Small intestine (tissue), 7 donors: ENCODE data around the gene KIAA0930. TPM values are rescaled to one million over a fixed set of nuclear protein-coding genes. Genes with fewer than 3 reads are reported as not detected.
A peak's percentile ranks its signal among the peaks of the same experiment; 100 is the strongest.

ENCODE experiments used
- DNase-seq, 2 donors: peaks; one replicate each; pipeline versions ENCODE4 v3.0.0 to v3.0.0-alpha.2; 2013
- FAIRE-seq: peaks from 2 replicates; lab custom pipeline; 2012; peaks lifted over from hg19 to GRCh38; lab: Jason Lieb, UNC
- H3K27ac ChIP-seq, 3 donors: one replicate each; pipeline ENCODE4 v1.5.1; 2013; ENCODE audit warnings: low read length in 2 of 3, mild to moderate bottlenecking in 2 of 3, control low read depth in 1 of 3, inconsistent platforms in 1 of 3, low read depth in 1 of 3, moderate library complexity in 1 of 3
- H3K27me3 ChIP-seq, 3 donors: one replicate each; pipeline ENCODE4 v1.6.1; 2013; ENCODE audit warnings: low read length in 3 of 3, inconsistent platforms in 1 of 3; ENCODE audit not compliant: control insufficient read depth in 3 of 3, insufficient read depth in 3 of 3
- H3K36me3 ChIP-seq, 3 donors: one replicate each; pipeline ENCODE4 v1.6.1; 2013; ENCODE audit warnings: low read length in 3 of 3, inconsistent platforms in 1 of 3, low read depth in 1 of 3, mild to moderate bottlenecking in 1 of 3, moderate library complexity in 1 of 3; ENCODE audit not compliant: control insufficient read depth in 3 of 3, insufficient read depth in 2 of 3
- H3K4me1 ChIP-seq, 3 donors: one replicate each; pipeline ENCODE4 v1.6.1; 2013; ENCODE audit warnings: low read length in 2 of 3, inconsistent platforms in 1 of 3, low read depth in 1 of 3, mild to moderate bottlenecking in 1 of 3, moderate library complexity in 1 of 3; ENCODE audit not compliant: control insufficient read depth in 3 of 3, insufficient read depth in 2 of 3
- H3K4me3 ChIP-seq, 3 donors: one replicate each; pipeline ENCODE4 v1.5.1; 2013; ENCODE audit warnings: low read length in 3 of 3, control low read depth in 1 of 3, inconsistent platforms in 1 of 3, low read depth in 1 of 3, mild to moderate bottlenecking in 1 of 3, moderate library complexity in 1 of 3
- H3K9me3 ChIP-seq, 2 donors: one replicate each; pipeline ENCODE4 v1.6.1; 2013; ENCODE audit warnings: low read depth in 1 of 2, low read length in 1 of 2; ENCODE audit not compliant: control insufficient read depth in 2 of 2, insufficient read depth in 1 of 2
- WGBS, 3 donors: extraction: QIAGEN DNeasy Blood & Tissue Kit; methylation state at CpG; one replicate each; pipeline ENCODE4 v1.1.7; 2013; 5-methylcytosine and 5-hydroxymethylcytosine counted together
- polyA plus RNA-seq, 4 donors: library from polyadenylated mRNA; stranded (reverse) in 3 of 4; unstranded in 1 of 4; fragments of 200-250 nt in 3 of 4; fragments of 120-200 nt in 1 of 4; gene quantifications; one replicate each; pipeline versions ENCODE4 v1.2.1 to v1.2.3, GENCODE V29; 2013
- donor health status: healthy with polysubstance abuse.
- donor health status: control.
- donor health status: control.
- donor health status: Bipolar disorder and iron deficiency.
- donor health status: healthy.

The KIAA0930 gene
- polyA plus RNA-seq, 4 donors: 19.3 to 29.0 (median 26.0) TPM

DNA sequence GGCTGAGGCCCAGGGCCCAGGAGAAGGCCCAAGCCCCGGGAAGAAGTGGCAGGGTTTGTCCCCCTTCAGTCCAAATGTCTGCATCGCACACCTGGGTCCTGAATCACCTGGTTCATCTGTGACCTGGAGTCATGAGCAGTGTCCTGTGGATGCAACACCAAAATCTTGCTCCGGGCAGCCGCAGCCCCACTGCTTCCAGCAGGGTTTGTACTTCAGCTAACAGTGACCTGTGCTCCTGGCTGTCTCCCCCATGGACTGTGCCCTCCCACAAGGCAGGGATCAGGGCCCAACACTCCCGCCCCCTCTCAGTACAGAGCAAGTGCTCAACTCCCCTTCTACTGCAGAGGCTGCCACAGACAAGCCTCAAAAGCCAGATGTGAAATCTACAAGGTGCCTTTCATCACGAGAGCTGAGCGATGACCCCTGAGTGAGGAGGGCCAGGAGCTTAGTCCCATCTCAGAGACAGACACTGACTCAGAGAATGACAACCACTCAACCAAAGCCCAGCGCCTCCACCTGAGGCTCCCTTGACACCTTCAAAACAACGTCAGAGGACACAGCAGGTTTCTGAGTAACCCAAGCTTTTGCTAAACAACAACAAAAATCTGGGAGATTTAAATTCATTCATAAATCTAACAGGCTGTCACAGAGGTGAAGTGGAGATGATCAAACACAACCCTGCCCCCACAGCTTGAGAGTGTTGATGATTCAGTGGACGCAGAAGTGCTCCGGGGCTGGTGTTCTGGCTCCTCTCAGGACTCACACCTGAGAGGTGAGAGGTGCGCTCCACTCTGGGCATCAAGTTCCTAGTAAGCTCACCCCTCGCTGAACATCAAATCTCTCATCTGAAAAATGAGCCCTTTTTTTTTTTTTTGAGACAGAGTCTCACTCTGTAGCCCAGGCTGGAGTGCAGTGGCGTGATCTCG is 3.4 kb downstream of the KIAA0930 start:
- H3K27ac ChIP-seq: no peak overlapping the region
- no peak for DNase-seq
- peaks cover 0 to 39% (median 0%) of the 10 kb centered on the region in 3 donors for H3K36me3 ChIP-seq
- WGBS, 3 donors: 91 to 92% (median 92%) methylated on average over 15 of the region's 15 CpGs
- peaks cover 2 to 14% (median 4%) of the 10 kb centered on the region in 3 donors for H3K4me1 ChIP-seq
- H3K9me3 ChIP-seq: no peaks in the 10 kb centered on the region
- no peak overlapping the region for H3K4me3 ChIP-seq
- H3K27me3 ChIP-seq: no peaks in the 10 kb centered on the region
- no peak for FAIRE-seq

DNA sequence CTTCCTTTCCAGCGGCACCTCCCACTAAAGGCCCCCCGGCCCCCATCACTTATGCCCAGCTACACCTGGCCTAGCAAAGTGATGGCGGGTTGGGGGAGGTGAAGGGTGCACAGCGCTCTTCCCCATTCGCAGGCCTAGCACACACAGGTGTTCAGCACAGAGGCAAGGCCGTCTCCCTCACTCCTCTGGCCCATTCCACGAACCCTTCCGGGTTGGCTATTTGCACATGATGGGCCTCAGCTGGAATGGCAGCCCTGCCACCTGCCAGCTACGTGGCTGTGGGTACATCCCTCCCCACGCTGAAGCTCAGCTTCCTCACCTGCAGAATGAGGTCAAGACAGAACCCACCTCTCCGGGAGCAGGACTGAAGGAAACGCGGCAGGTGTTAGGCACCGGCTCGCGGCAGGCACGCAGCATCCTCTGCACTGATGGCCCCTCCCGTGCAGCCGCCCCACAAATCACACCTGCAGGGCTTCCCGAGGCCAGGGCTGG is 4.8 kb downstream of the KIAA0930 start:
- H3K4me1 ChIP-seq: peaks cover 0 to 14% (median 4%) of the 10 kb centered on the region in 3 donors
- H3K27ac ChIP-seq: peak overlapping the region in 1 of 3 donors; percentile 16
- H3K27me3 ChIP-seq: no peaks in the 10 kb centered on the region
- no peak for DNase-seq
- no peak for FAIRE-seq
- 65 to 78% (median 70%) methylated on average over 20 of the region's 20 CpGs for WGBS, 3 donors
- H3K4me3 ChIP-seq: no peak overlapping the region
- H3K36me3 ChIP-seq: peaks cover 0 to 39% (median 0%) of the 10 kb centered on the region in 3 donors
- H3K9me3 ChIP-seq: no peaks in the 10 kb centered on the region

DNA sequence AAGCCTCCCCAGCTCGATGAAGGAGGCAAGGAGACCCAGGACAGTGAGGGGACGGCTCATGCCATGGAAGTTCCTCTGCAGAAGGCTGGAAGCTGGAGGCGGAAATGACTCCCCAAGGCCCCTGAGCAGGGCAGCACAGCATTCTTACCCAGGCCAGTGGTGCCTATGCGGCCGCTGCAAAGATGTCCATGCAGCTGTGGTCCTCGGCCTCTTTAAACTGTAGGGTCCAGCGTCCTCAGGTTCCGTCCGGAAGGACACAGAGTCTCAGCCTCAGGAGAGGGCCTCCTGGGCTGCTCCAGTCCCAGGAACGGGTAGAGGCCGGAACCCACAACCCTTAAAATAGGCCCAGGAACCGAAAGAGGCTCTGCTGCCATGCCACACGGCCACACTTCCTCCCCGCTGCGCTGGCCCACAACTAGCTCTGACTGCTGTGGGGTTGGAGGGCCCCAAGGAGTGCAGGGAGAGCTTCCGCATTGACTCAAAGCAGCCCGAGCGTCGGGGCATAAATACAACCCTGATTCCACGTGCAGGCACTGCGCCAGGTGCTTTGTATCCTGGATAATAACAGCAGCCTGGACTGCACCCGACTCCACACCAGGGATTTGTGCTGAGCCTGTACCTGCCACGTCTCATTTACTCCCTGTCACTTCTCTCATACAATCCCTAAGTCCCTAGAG is 5.5 kb downstream of the KIAA0930 start:
- H3K9me3 ChIP-seq: no peaks in the 10 kb centered on the region
- H3K4me1 ChIP-seq: peaks cover 0 to 13% (median 4%) of the 10 kb centered on the region in 3 donors
- no peaks in the 10 kb centered on the region for H3K27me3 ChIP-seq
- H3K36me3 ChIP-seq: peaks cover 0 to 39% (median 0%) of the 10 kb centered on the region in 3 donors
- no peak overlapping the region for H3K4me3 ChIP-seq
- no peak for FAIRE-seq
- WGBS, 3 donors: 71 to 80% (median 72%) methylated on average over 21 to 23 of the region's 23 CpGs
- DNase-seq: no peak
- peak overlapping the region in 1 of 3 donors; percentile 16 for H3K27ac ChIP-seq

DNA sequence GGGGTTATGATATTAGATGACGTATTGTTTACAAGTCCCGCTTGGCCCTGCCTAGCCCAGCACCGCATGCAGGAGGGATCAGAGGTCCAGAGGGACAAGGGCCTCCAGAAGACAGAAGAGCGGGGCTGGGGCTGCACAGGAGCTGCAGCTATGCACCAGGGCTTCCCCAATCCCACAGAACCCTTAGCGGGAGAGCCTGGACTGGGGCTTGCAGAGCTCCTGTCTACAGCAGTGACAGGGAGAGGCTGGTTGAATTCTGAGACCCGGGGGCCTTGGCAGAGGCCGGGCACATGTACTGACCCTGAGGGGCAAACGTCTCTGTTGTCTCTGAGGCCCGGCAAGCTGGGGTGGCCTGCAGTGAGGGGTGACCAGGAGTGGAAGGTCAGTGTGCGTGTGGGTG is 6.9 kb downstream of the KIAA0930 start:
- WGBS, 3 donors: 83 to 84% (median 84%) methylated on average over 10 of the region's 10 CpGs
- H3K9me3 ChIP-seq: no peaks in the 10 kb centered on the region

DNA sequence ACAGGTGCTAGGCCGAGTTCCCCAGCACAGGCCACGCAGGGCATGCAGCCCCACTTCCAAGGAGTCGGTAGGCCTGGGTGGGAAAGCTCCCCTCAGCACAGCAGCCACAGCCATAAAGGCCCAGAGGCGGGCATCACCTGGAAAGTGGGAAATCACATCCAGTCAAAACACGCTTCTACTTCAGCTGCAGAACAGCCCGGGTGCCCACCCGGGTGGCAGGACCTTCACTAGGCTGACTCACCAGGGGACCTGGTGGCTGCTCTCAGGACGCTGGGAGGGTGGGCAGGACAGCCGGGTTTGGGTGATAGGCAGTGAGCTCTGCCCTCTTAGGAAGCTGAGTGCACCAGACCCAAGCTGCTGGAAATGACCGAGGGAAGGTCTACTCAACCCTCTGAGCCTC is 7.3 kb downstream of the KIAA0930 start:
- WGBS, 3 donors: 92 to 94% (median 92%) methylated on average over 9 to 10 of the region's 10 CpGs
- no peak for FAIRE-seq

More for the DNA sequence above, 6.9 kb downstream of the KIAA0930 start:
- no peak for DNase-seq
- FAIRE-seq: no peak
- Histone ChIP-seq H3K27ac (no peak overlapping the region), H3K4me3 (no peak overlapping the region), H3K27me3 (no peaks in the 10 kb centered on the region), H3K36me3 (peaks cover 0 to 35% (median 0%) of the 10 kb centered on the region in 3 donors), H3K4me1 (peaks cover 0 to 4% (median 0%) of the 10 kb centered on the region in 3 donors)

DNA sequence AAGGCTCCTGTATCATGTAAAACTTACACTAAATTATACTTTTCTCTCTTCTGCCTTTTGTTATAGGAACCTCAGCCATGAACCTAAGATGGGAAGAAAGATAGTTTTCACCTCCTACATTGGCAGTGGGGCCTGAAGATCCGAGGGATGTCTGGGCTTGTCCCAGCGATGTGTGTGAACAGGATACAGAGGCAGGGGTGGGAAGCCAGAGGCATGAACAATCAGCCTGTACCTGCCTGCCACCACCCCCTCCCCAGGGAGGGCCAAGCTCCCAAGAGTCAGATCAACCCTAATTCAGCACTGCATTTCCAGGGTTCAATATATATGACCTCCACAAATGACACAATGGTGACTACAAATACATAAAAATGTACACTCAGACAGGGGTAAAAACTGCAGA is 9.4 kb downstream of the KIAA0930 start:
- peaks cover 0 to 18% (median 0%) of the 10 kb centered on the region in 3 donors for H3K36me3 ChIP-seq
- peaks cover 0 to 8% (median 3%) of the 10 kb centered on the region in 3 donors for H3K4me1 ChIP-seq
- H3K4me3 ChIP-seq: no peak overlapping the region
- WGBS, 3 donors: 83 to 100% (median 94%) methylated on average over 2 of the region's 2 CpGs
- no peak overlapping the region for H3K27ac ChIP-seq
- DNase-seq: no peak
- no peak for FAIRE-seq
- no peaks in the 10 kb centered on the region for H3K9me3 ChIP-seq
- H3K27me3 ChIP-seq: no peaks in the 10 kb centered on the region

More for the DNA sequence above, 7.3 kb downstream of the KIAA0930 start:
- Histone ChIP-seq H3K27ac (no peak overlapping the region), H3K4me3 (no peak overlapping the region), H3K4me1 (peaks cover 0 to 4% (median 0%) of the 10 kb centered on the region in 3 donors), H3K9me3 (no peaks in the 10 kb centered on the region), H3K27me3 (no peaks in the 10 kb centered on the region), H3K36me3 (peaks cover 0 to 31% (median 0%) of the 10 kb centered on the region in 3 donors)
- no peak for DNase-seq

DNA sequence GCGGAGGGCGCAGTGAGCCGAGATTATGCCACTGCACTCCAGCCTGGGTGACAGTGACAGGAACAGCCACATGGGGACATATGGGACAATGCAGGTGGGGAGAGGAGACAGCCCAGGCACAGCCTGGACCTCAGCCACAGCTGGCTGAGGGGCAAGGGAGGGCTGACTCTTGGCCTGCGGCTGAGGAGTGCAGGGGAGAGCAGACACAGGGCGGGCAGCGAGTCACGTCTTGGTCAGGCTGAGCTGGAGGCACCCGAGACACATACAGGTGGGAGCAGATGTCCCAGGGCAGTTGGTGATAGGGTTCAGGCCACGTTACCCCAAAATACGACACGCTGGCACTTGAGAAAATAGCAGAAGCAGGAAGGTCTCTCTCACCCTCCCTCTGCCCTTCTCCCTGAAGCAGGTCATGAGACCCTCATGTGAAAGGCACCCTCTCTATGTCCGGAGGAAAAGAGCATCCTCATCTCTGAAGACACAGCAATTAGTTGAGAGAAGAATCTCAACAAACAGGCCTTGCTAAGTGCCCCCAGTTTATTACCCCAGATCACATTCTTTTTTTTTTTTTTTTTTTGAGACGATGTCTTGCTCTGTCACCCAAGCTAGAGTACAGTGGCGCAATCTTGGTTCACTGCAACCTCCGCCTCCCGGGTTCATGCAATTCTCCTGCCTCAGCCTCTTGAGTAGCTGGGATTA is 10.5 kb downstream of the KIAA0930 start:
- FAIRE-seq (no peak), DNase-seq (no peak)
- Histone ChIP-seq H3K9me3 (no peaks in the 10 kb centered on the region), H3K27ac (no peak overlapping the region), H3K4me3 (no peak overlapping the region), H3K27me3 (no peaks in the 10 kb centered on the region), H3K4me1 (peaks cover 0 to 13% (median 3%) of the 10 kb centered on the region in 3 donors), H3K36me3 (peaks cover 0 to 16% (median 0%) of the 10 kb centered on the region in 3 donors)
- 84 to 87% (median 85%) methylated on average over 16 of the region's 16 CpGs for WGBS, 3 donors
